Endothelial cell of umbilical vein (primary cell): Measurements from ENCODE around the gene VDR. TPM values are rescaled to one million over a fixed set of nuclear protein-coding genes. Genes with fewer than 3 reads are reported as not detected.

ENCODE experiments used
- BruUV-seq: library from RNA; stranded (reverse); fragments of 400-500 nt; replicated peaks from 2 replicates; lab custom pipeline; 2021; lab: Mats Ljungman, UMichigan
- CTCF ChIA-PET: fragments of 300-600, 350-600 bp; sonication (Branson Sonifier 250); formaldehyde crosslinking; loops from one replicate; lab custom pipeline; 2021; ENCODE audit warnings: antibody characterized with exemption, inconsistent platforms; lab: Charles Lee
- POLR2A ChIA-PET: fragments of 300-600, 350-600 bp; sonication (Branson Sonifier 250); formaldehyde crosslinking; loops from one replicate; lab custom pipeline; 2021; ENCODE audit warnings: antibody characterized with exemption, inconsistent platforms; lab: Charles Lee
- DNase-seq: peaks from one replicate; pipeline ENCODE4 v3.0.0-alpha.2; 2011; ENCODE audit warnings: low read depth, low spot score
- FAIRE-seq: peaks from 2 replicates; lab custom pipeline; 2011; peaks lifted over from hg19 to GRCh38; lab: Jason Lieb, UNC
- H2AFZ ChIP-seq: 2 replicates; pipeline ENCODE4 v1.6.0; 2012; ENCODE audit warnings: low read depth, low read length, control low read depth, inconsistent platforms
- H3K27ac ChIP-seq: 2 replicates; pipeline ENCODE4 v1.5.1; 2011; ENCODE audit warnings: low read depth, mild to moderate bottlenecking, control low read depth, low read length, moderate library complexity; ENCODE audit not compliant: insufficient read depth
- H3K27me3 ChIP-seq, 2 experiments: 2 replicates each; pipeline versions ENCODE4 v1.6.0 to v1.6.1; 2011; ENCODE audit warnings: low read length in 2 of 2, mixed read lengths in 1 of 2; ENCODE audit not compliant: control insufficient read depth in 2 of 2, insufficient read depth in 2 of 2
- H3K36me3 ChIP-seq, 2 experiments: 2 replicates in 1 of 2; 3 replicates in 1 of 2; pipeline ENCODE4 v1.5.1; 2011; ENCODE audit warnings: low read length in 2 of 2, mild to moderate bottlenecking in 1 of 2, moderate library complexity in 1 of 2; ENCODE audit not compliant: control insufficient read depth in 2 of 2, insufficient read depth in 2 of 2; ENCODE audit errors: extremely low read depth in 1 of 2
- H3K4me1 ChIP-seq: 3 replicates; pipeline ENCODE4 v1.5.1; 2011; ENCODE audit warnings: mild to moderate bottlenecking, low read length; ENCODE audit not compliant: control insufficient read depth, insufficient read depth; ENCODE audit errors: extremely low read depth
- H3K4me2 ChIP-seq: 2 replicates; pipeline ENCODE4 v1.6.1; 2011; ENCODE audit warnings: low read length, control low read depth, mixed read lengths; ENCODE audit not compliant: insufficient read depth
- H3K4me3 ChIP-seq, 3 experiments: fragments of 200-600 bp in 1 of 3; sonication (generic), shearing (Covaris generic) in 1 of 3; replicated peaks in 1 of 3; 2 replicates each; pipeline ENCODE4 v1.5.1; 2011 to 2016; ENCODE audit warnings: control low read depth in 3 of 3, low read length in 3 of 3, mild to moderate bottlenecking in 2 of 3, inconsistent platforms in 1 of 3, low read depth in 1 of 3, moderate library complexity in 1 of 3; ENCODE audit not compliant: insufficient read depth in 1 of 3
- H3K79me2 ChIP-seq: 2 replicates; pipeline ENCODE4 v1.6.0; 2012; ENCODE audit warnings: low read length, inconsistent platforms; ENCODE audit not compliant: control insufficient read depth, insufficient read depth
- H3K9ac ChIP-seq: replicated peaks from 2 replicates; pipeline ENCODE3; 2011; ENCODE audit warnings: low read length, control low read depth; ENCODE audit not compliant: insufficient read depth; ENCODE audit errors: extremely low read depth
- H3K9me1 ChIP-seq: replicated peaks from 3 replicates; pipeline ENCODE4 v1.6.0; 2011; ENCODE audit warnings: mild to moderate bottlenecking, low read length; ENCODE audit not compliant: control insufficient read depth, insufficient read depth; ENCODE audit errors: extremely low read depth
- H3K9me3 ChIP-seq: replicated peaks from 2 replicates; pipeline ENCODE4 v1.5.1; 2012; ENCODE audit warnings: low read length, inconsistent platforms; ENCODE audit not compliant: control insufficient read depth, insufficient read depth
- H4K20me1 ChIP-seq: replicated peaks from 2 replicates; pipeline ENCODE3; 2011; ENCODE audit warnings: mild to moderate bottlenecking, low read length; ENCODE audit not compliant: control insufficient read depth, insufficient read depth; ENCODE audit errors: extremely low read depth
- CTCF ChIP-seq, 2 donors: IDR thresholded peaks; 1 replicate in 1 of 2; 2 replicates in 1 of 2; pipeline ENCODE4 v1.5.1; 2011; ENCODE audit warnings: low read length in 2 of 2, mild to moderate bottlenecking in 2 of 2, moderate library complexity in 2 of 2, control low read depth in 1 of 2, inconsistent platforms in 1 of 2, low read depth in 1 of 2; ENCODE audit not compliant: insufficient read depth in 1 of 2; ENCODE audit errors: extremely low read depth in 1 of 2
- FOS ChIP-seq: IDR thresholded peaks from 2 replicates; pipeline ENCODE4 v1.6.1; 2011; ENCODE audit warnings: mild to moderate bottlenecking, low read length, moderate library complexity, borderline replicate concordance; ENCODE audit not compliant: insufficient read depth
- GATA2 ChIP-seq: IDR thresholded peaks from 2 replicates; pipeline ENCODE4 v1.7.0; 2011; ENCODE audit warnings: low read depth, mild to moderate bottlenecking, moderate library complexity, mixed read lengths, low read length; ENCODE audit not compliant: insufficient read length, insufficient read depth
- JUN ChIP-seq: IDR thresholded peaks from 2 replicates; pipeline ENCODE4 v1.6.1; 2011; ENCODE audit warnings: borderline replicate concordance, low read depth; ENCODE audit not compliant: insufficient read length, insufficient read depth
- MAX ChIP-seq: IDR thresholded peaks from 2 replicates; pipeline ENCODE4 v1.6.1; 2011; ENCODE audit not compliant: insufficient read depth, insufficient read length
- MYC ChIP-seq: IDR thresholded peaks from one replicate; pipeline ENCODE4 v1.6.1; 2011; ENCODE audit warnings: mild to moderate bottlenecking, low read depth, low read length
- POLR2A ChIP-seq: IDR thresholded peaks from 2 replicates; pipeline ENCODE4 v1.6.1; 2012; ENCODE audit warnings: low read depth, mild to moderate bottlenecking, control low read depth, low read length
- POLR2AphosphoS5 ChIP-seq: IDR thresholded peaks from 2 replicates; pipeline ENCODE4 v1.6.1; 2012; ENCODE audit warnings: low read depth, mild to moderate bottlenecking, control low read depth, low read length, moderate library complexity; ENCODE audit not compliant: insufficient read depth
- dilution Hi-C: fragments of 300-500 bp; cut with MboI; formaldehyde crosslinking; loops from one replicate; pipeline ENCODE4 v1.15.0; 2019; ENCODE audit warnings: low sequenced_read_pairs; ENCODE audit not compliant: extremely low pct_ligation_motif_present
- intact Hi-C: fragments of 100-400 bp; cut with micrococcal nuclease; formaldehyde crosslinking; loops from one replicate; pipeline ENCODE4 v1.10.0; 2022
- polyA plus RNA-seq, 4 experiments: library from polyadenylated mRNA; depleted of rRNA in 3 of 4; stranded (reverse) in 3 of 4; unstranded in 1 of 4; fragments of >200 nt; gene quantifications; 2 replicates each; pipeline versions ENCODE4 v1.2.1 to v1.2.3, GENCODE V29; 2011 to 2012; ENCODE audit warnings: missing spikeins in 1 of 4
- total RNA-seq: library from RNA; stranded (reverse); gene quantifications from 2 replicates; pipeline ENCODE4 v1.2.3, GENCODE V29; 2021

VDR gene
- total and polyA plus RNA-seq, 2 donors (not counting 3 experiments of a cell fraction or from before 2014, with no cell fraction given): 0.73 to 0.91 TPM

DNA sequence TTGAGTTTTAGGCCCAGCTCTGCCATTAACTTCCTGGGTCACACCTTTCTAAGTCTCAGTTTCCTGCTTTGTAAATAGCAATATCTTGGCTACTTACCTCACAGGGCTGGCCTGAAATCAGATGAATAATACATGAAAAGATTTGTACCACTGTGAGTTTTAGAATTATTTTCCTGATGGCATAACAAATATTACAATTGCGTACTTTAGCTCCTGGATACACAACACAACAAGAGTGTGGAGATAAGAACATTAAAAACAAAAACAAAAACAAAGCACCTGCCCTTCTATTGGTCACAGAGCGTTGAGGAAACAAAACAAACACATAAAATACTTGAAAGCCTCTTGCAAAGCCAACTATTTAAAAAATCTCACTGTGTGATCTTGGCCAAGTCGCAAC is 80.2 kb downstream of the VDR start:
- FAIRE-seq: no peak
- H2AFZ ChIP-seq: no peak overlapping the region
- dilution Hi-C loops: no loop called here

More for the DNA sequence above, 80.2 kb downstream of the VDR start:
- no peaks in the 10 kb centered on the region for H3K9me3 ChIP-seq
- H3K36me3 ChIP-seq: no peaks in the 10 kb centered on the region
- no peak overlapping the region for H3K27ac ChIP-seq
- CTCF ChIA-PET: interaction anchor here (2.3 kb wide), 1 partner anchor 13 kb away, joined by 8 read pairs; no protein-coding TSS in a partner anchor
- POLR2A ChIA-PET: no interaction called here
- H3K9ac ChIP-seq: no peak overlapping the region
- no peak overlapping the region for H3K4me2 ChIP-seq
- H4K20me1 ChIP-seq: no peaks in the 10 kb centered on the region
- intact Hi-C loops: no loop called here
- no peaks in the 10 kb centered on the region for H3K79me2 ChIP-seq
- H3K4me1 ChIP-seq: peaks cover 30% of the 10 kb centered on the region
- H3K4me3 ChIP-seq: no peak overlapping the region
- no peaks in the 10 kb centered on the region for H3K27me3 ChIP-seq
- no peak for DNase-seq
- TF ChIP-seq GATA2 (no peak), POLR2A (no peak), CTCF (IDR thresholded peaks at IDR 0.05; ENCODE audit: extremely low read depth in 1 of 2, insufficient read depth in 1 of 2, low read depth in 1 of 2, low read length in 2 of 2) (no peak), MYC (no peak), POLR2AphosphoS5 (no peak), MAX (no peak), JUN (no peak), FOS (no peak)
- H3K9me1 ChIP-seq: no peaks in the 10 kb centered on the region
- no TSS peak for BruUV-seq
